NT2/D1 (cell line): ENCODE measurements around the gene ZCCHC14.

Experiments used
- DNase-seq: peaks from one replicate; pipeline ENCODE4 v3.0.0-alpha.2; 2011; ENCODE audit warnings: low read depth, low spot score
- H3K27me3 ChIP-seq: 2 replicates; pipeline ENCODE4 v1.6.0; 2011; ENCODE audit warnings: mild to moderate bottlenecking; ENCODE audit not compliant: insufficient read length, insufficient read depth
- H3K36me3 ChIP-seq: 2 replicates; pipeline ENCODE4 v1.6.1; 2011; ENCODE audit warnings: mild to moderate bottlenecking, low read length, mixed read lengths; ENCODE audit not compliant: insufficient read depth, insufficient read length
- H3K4me1 ChIP-seq: 2 replicates; pipeline ENCODE4 v1.5.1; 2011; ENCODE audit not compliant: insufficient read depth, insufficient read length
- H3K4me3 ChIP-seq: 2 replicates; pipeline ENCODE4 v1.5.1; 2011; ENCODE audit warnings: low read depth; ENCODE audit not compliant: insufficient read length
- H3K9ac ChIP-seq: 2 replicates; pipeline ENCODE4 v1.6.0; 2011; ENCODE audit warnings: low read depth; ENCODE audit not compliant: insufficient read length
- H3K9me3 ChIP-seq: 2 replicates; pipeline ENCODE4 v1.5.1; 2011; ENCODE audit warnings: mild to moderate bottlenecking, low read length; ENCODE audit not compliant: insufficient read depth
- SUZ12 ChIP-seq: IDR thresholded peaks from 2 replicates; pipeline ENCODE4 v1.6.1; 2011; ENCODE audit not compliant: insufficient read length, insufficient read depth; ENCODE audit errors: extremely low read depth
- YY1 ChIP-seq: IDR thresholded peaks from 2 replicates; pipeline ENCODE4 v1.6.1; 2011; ENCODE audit not compliant: insufficient read length, insufficient read depth
- ZNF274 ChIP-seq: IDR thresholded peaks from 2 replicates; pipeline ENCODE4 v1.6.1; 2011; ENCODE audit warnings: mild to moderate bottlenecking, low read depth, low read length

ZCCHC14 gene

DNA sequence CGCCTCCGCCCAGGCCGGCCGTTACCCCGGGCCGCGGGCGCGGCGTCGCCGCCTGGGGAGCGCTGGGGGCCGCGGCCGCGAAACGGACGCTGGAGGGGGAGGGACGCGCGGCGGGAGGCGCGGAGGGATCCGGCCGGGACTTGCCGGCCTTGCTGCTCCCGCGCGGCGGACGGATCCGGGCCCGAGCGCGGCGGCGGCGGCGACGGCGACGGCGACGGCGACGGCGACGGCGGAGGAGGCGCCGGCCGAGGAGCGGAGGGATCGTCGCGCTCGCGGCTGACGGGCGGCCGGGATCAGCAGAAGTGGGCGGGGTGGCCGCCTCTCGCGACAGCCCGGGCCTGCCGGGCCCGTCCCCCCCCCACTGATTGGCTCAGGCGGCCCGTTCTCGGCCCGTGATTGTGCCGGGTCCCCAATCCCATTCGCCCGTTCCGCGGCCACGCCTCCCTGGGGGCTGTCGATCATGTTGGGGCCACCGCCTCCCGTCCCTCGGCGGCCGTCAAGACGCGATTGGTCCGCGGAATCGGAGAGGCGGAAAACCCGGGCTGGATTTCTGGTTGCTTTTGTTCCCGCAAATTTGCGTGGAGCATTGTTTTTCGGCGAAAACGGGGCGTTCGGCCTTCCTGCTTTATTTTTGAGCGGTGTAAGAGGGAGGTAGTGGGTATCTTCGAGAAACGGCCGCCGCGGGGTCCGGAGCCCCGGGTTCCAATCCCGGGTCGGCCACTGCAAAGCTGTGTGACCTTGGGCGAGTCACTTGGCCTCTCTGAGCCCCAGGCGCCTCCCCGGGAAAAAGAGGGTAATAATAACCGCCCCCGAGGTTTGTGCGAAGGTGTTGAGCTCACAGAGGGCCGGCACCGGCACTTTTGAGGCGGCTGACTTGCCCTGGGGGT, at the start of gene ZCCHC14:
TSS of gene ZCCHC14 (minus strand) at position 304 of the 887 bp plus-strand sequence. CDS start 786 bp downstream, outside the sequence.
- TF ChIP-seq SUZ12, result no peak
- TF ChIP-seq YY1, result no peak
- no peak for TF ChIP-seq ZNF274
- peak; percentile 99 for DNase-seq
- Histone ChIP-seq H3K36me3 (peaks cover 18% of the 10 kb centered on the region), H3K9me3 (no peaks in the 10 kb centered on the region), H3K27me3 (no peaks in the 10 kb centered on the region), H3K4me3 (peak within 1 kb of the TSS; percentile 60), H3K9ac (peak within 1 kb of the TSS; percentile 85), H3K4me1 (peaks cover 14% of the 10 kb centered on the region)

DNA sequence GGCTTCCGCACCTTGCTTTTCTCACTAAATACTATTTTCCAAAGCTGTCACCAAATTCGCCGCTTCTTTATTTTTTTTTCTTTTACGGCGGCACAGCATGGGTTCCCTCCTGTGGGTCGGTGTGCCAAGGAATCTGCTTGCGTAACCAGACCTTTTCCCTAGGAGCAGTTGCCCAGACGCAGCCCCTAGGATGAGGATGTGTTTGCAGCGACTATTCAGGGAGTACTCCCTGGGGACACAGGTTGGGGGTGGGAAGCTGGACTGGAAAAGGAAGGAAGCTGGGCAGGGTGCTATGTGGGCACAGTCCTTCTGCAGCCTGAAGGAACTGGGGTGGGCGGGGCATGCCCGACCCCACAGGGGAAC, 49.0 kb upstream of the ZCCHC14 start:
- TF ChIP-seq SUZ12, result no peak
- H3K4me3 ChIP-seq, result no peak overlapping the region
- H3K4me1 ChIP-seq, result peaks cover 16% of the 10 kb centered on the region
- no peak for DNase-seq
- no peak overlapping the region for H3K9ac ChIP-seq
- no peaks in the 10 kb centered on the region for H3K27me3 ChIP-seq
- peaks cover 22% of the 10 kb centered on the region; the same call in 1 of the 2 replicates for H3K9me3 ChIP-seq
- H3K36me3 ChIP-seq, result no peaks in the 10 kb centered on the region

DNA sequence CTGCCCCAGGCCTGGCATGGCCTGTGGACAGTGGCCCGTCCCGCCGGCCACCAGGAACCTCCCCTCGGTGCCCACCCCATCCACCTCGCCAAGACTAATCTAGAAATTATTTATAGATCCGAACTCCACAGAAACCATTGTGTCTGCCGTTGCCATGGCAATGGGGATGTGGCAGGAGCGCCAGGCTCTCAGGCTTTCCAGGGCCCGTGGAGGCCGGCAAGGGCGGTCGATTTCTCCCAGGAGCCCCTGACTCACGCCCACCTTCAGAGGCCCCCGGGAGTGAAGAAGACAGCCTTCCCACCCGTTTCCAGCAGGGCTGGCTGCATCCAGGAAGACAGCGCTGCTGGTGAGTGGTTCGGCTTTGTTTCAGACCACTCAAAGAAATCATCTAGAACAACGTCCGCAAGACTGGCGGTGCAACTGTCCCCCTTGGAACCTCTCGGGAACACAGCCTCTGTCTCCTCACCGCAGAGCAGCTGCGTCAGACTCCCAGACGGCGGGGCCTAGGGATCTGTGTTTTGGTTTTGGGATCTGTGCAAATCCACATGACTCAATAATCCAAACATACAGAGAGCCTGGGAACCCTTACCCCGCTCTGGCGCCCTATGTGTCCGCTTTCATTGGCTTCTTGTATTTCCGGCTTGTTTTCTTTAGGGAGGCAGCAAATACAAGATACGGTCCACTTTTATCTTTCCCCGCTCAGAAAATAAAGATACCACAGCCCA, 48.5 kb upstream of the ZCCHC14 start:
- no peak for DNase-seq
- Histone ChIP-seq H3K9ac (no peak overlapping the region), H3K4me1 (peaks cover 16% of the 10 kb centered on the region), H3K4me3 (no peak overlapping the region), H3K27me3 (no peaks in the 10 kb centered on the region), H3K36me3 (no peaks in the 10 kb centered on the region), H3K9me3 (peaks cover 26% of the 10 kb centered on the region; the same call in 1 of the 2 replicates)
- TF ChIP-seq SUZ12, result no peak
- TF ChIP-seq ZNF274, result no peak
- no peak for TF ChIP-seq YY1

DNA sequence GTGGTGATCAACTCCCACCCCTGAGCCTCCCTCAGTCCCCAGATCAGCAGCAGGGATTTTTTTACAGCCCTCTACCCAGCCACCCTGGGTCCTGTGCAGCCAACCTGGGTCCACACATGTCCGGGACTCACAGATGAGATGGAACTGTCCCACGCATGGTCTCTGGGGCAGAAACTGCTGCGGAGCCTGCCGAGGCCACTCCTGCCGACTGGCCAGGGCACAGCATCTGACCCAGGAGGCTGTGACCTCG, 48.0 kb upstream of the ZCCHC14 start:
- Histone ChIP-seq H3K9me3 (peaks cover 26% of the 10 kb centered on the region; the same call in 1 of the 2 replicates), H3K4me3 (no peak overlapping the region), H3K27me3 (no peaks in the 10 kb centered on the region), H3K36me3 (no peaks in the 10 kb centered on the region), H3K4me1 (peaks cover 16% of the 10 kb centered on the region), H3K9ac (peak overlapping the region; percentile 13)
- DNase-seq, result no peak
- TF ChIP-seq ZNF274, result no peak
- TF ChIP-seq SUZ12, result no peak
- TF ChIP-seq YY1, result no peak

DNA sequence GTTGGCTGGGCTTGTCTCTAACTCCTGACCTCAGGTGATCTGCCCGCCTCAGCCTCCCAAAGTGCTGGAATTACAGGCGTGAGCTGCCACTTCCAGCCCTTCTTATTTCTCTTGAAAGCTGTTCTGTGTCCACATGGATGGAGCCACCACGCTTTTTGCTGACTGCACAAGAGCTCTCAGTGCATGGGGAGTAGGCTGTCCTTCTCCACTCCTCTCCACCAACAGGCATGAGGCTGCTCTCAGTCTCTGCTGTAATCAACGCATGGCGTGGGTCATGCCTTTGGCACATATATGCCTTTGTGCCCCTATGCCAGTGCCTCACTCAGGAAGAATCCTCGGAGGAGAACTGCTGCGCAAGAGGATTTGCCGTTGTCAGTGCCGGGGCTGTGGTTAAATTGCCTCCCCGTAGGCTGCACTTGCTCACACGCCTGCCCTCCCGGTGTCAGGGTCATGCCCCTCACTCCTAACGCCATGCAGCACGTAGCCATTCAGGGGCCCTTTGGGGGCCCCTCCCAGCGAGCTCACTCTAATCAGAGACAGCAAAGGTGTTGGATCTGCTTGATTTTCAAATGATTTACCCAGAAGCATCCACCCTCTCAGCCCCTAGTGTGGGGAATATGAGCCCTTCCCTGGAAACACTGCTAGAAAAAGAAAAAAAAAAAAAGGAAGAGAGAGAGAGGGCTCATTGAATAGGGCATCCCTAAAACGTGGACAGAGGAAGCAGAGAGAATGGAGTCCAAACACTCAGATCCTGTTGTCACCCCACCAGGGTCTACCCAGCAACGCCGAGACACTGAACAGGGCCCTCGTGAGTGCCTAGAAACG, 47.5 kb upstream of the ZCCHC14 start:
- Histone ChIP-seq H3K4me1 (peaks cover 16% of the 10 kb centered on the region), H3K9me3 (peaks cover 29% of the 10 kb centered on the region; the same call in 1 of the 2 replicates), H3K4me3 (no peak overlapping the region), H3K36me3 (no peaks in the 10 kb centered on the region), H3K9ac (peak overlapping the region; percentile 3), H3K27me3 (no peaks in the 10 kb centered on the region)
- no peak for DNase-seq
- no peak for TF ChIP-seq YY1
- no peak for TF ChIP-seq ZNF274
- no peak for TF ChIP-seq SUZ12

DNA sequence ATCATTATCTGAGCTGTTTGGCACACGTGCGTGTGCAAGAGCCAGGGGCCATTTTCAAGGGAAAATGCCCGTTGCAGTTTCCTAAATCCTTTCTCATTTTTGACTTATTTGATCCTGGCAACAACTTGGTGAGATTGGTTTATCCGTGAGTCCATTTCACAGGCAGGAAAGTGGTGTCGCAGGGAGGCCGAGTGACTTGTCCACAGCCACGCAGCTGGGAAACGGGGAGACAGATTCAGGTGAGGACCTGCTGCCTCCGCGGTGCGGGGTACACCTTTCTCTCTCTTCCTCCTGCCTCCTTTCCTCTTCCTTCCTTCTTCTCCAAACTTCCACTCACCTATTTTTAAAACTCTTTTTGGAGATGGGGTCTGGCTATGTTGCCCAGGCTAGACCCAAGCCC, 46.3 kb upstream of the ZCCHC14 start:
- no peak for TF ChIP-seq YY1
- Histone ChIP-seq H3K9me3 (peaks cover 41% of the 10 kb centered on the region; the same call in 1 of the 2 replicates), H3K9ac (no peak overlapping the region), H3K36me3 (no peaks in the 10 kb centered on the region), H3K4me3 (no peak overlapping the region), H3K27me3 (no peaks in the 10 kb centered on the region), H3K4me1 (peaks cover 16% of the 10 kb centered on the region)
- DNase-seq, result no peak

DNA sequence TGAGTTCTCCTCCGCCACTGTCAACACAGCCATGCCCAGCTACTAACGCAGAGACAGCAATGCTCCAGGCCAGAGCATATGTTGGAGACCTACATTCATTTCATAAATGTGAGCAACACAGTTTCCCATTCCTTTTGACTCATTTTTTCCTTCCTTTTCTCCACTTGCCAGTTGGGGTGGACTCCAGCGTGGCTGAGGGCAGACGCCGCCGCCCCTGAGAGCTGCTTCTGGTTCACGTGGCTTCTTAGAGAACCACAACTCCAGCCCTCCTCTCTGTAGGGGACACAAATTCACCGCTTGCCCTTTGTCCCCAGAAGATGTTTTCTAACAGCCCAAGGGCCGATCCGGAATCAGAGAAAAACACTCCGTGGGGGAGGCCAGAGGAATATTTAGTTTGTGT, 45.8 kb upstream of the ZCCHC14 start:
- DNase-seq, result no peak
- TF ChIP-seq YY1, result no peak
- no peak for TF ChIP-seq ZNF274
- Histone ChIP-seq H3K9me3 (peaks cover 46% of the 10 kb centered on the region), H3K9ac (no peak overlapping the region), H3K4me3 (no peak overlapping the region), H3K27me3 (no peaks in the 10 kb centered on the region), H3K4me1 (peaks cover 16% of the 10 kb centered on the region), H3K36me3 (no peaks in the 10 kb centered on the region)
